ENCODE data around the gene ARHGDIG. TPM values are rescaled to one million over a fixed set of nuclear protein-coding genes. Genes with fewer than 3 reads are reported as not detected.
A peak's percentile ranks its signal among the peaks of the same experiment; 100 is the strongest.
"Not testable (repeated sequence)": the region's sequence is repeated elsewhere in the genome, so short reads cannot be mapped to it uniquely, and the experiment has no call there.

ARHGDIG gene
- total RNA-seq, 2 donors from 2014 or later, result 5.9 to 6.8 TPM

GRCh38 chr16:263944-264343 is 16.4 kb upstream of the ARHGDIG start:
- Histone ChIP-seq H3K4me3 (no peak overlapping the region), H3K9me3 (no peaks in the 10 kb centered on the region), H3K27me3 (no peaks in the 10 kb centered on the region), H3K27ac (no peak overlapping the region), H3K4me1 (peaks cover 0 to 15% of the 10 kb centered on the region in 2 donors), H3K36me3 (peaks cover 58% of the 10 kb centered on the region)
- no peak for DNase-seq (ENCODE audit: low spot score)
- TF ChIP-seq CTCF (IDR thresholded peaks at IDR 0.05), result no peak

GRCh38 chr16:264440-264951 is 15.9 kb upstream of the ARHGDIG start:
- peaks cover 55% of the 10 kb centered on the region for H3K36me3 ChIP-seq
- no peak for TF ChIP-seq CTCF (IDR thresholded peaks at IDR 0.05)
- H3K4me3 ChIP-seq, result no peak overlapping the region
- H3K4me1 ChIP-seq, result peaks cover 0 to 15% of the 10 kb centered on the region in 2 donors
- DNase-seq (ENCODE audit: low spot score), result no peak
- no peak overlapping the region for H3K27ac ChIP-seq
- H3K9me3 ChIP-seq, result no peaks in the 10 kb centered on the region
- no peaks in the 10 kb centered on the region for H3K27me3 ChIP-seq

GRCh38 chr16:265002-265529 is 15.3 kb upstream of the ARHGDIG start:
- Histone ChIP-seq H3K9me3 (no peaks in the 10 kb centered on the region), H3K4me3 (no peak overlapping the region), H3K27ac (no peak overlapping the region), H3K27me3 (no peaks in the 10 kb centered on the region), H3K4me1 (peaks cover 0 to 15% of the 10 kb centered on the region in 2 donors), H3K36me3 (peaks cover 49% of the 10 kb centered on the region)
- DNase-seq (ENCODE audit: low spot score), result no peak
- TF ChIP-seq CTCF (IDR thresholded peaks at IDR 0.05), result no peak

GRCh38 chr16:265711-266110 is 14.7 kb upstream of the ARHGDIG start:
- Histone ChIP-seq H3K9me3 (no peaks in the 10 kb centered on the region), H3K27ac (peak overlapping the region in 1 of 2 donors; percentile 8), H3K4me3 (no peak overlapping the region), H3K36me3 (peaks cover 43% of the 10 kb centered on the region), H3K4me1 (peaks cover 0 to 15% of the 10 kb centered on the region in 2 donors), H3K27me3 (no peaks in the 10 kb centered on the region)
- TF ChIP-seq CTCF (IDR thresholded peaks at IDR 0.05), result no peak
- no peak for DNase-seq (ENCODE audit: low spot score)

GRCh38 chr16:266258-267164 is 13.9 kb upstream of the ARHGDIG start:
- DNase-seq (ENCODE audit: low spot score), result no peak
- Histone ChIP-seq H3K4me1 (peaks cover 0 to 11% of the 10 kb centered on the region in 2 donors), H3K36me3 (peaks cover 40% of the 10 kb centered on the region), H3K27me3 (no peaks in the 10 kb centered on the region), H3K9me3 (no peaks in the 10 kb centered on the region), H3K4me3 (no peak overlapping the region), H3K27ac (peak overlapping the region in 1 of 2 donors; percentile 8)
- TF ChIP-seq CTCF (IDR thresholded peaks at IDR 0.05), result no peak

GRCh38 chr16:267562-267961 is 12.8 kb upstream of the ARHGDIG start:
- H3K36me3 ChIP-seq, result peaks cover 29% of the 10 kb centered on the region
- not testable (repeated sequence) for H3K27ac ChIP-seq; H3K4me3 ChIP-seq; H3K9me3 ChIP-seq; H3K27me3 ChIP-seq; DNase-seq (ENCODE audit: low spot score)
- peaks cover 0 to 11% of the 10 kb centered on the region in 2 donors for H3K4me1 ChIP-seq

Data from right atrium auricular region (tissue), 2 donors.